HepG2 (cell line): ENCODE measurements around the gene B3GALNT2. TPM values are rescaled to one million over a fixed set of nuclear protein-coding genes. Genes with fewer than 3 reads are reported as not detected.

ENCODE experiments used
- GABPB1 ChIP-seq: IDR thresholded peaks from 2 replicates; pipeline ENCODE4 v1.6.1; 2016; ENCODE audit warnings: mild to moderate bottlenecking, missing genetic modification reagents, moderate library complexity, missing compliant biosample characterization
- GLMP ChIP-seq: sonication (generic); formaldehyde crosslinking; IDR thresholded peaks from 2 replicates; pipeline ENCODE4 v1.9.0; 2021; ENCODE audit warnings: missing genetic modification reagents, mild to moderate bottlenecking, borderline replicate concordance
- HOXA9 ChIP-seq: sonication (generic); formaldehyde crosslinking; IDR thresholded peaks from 2 replicates; pipeline ENCODE4 v1.8.1; 2022; ENCODE audit warnings: missing genetic modification reagents, mild to moderate bottlenecking, moderate library complexity, borderline replicate concordance
- MEIS1 ChIP-seq: sonication (generic); formaldehyde crosslinking; IDR thresholded peaks from 2 replicates; pipeline ENCODE4 v1.9.0; 2021; ENCODE audit warnings: mild to moderate bottlenecking, missing genetic modification reagents, moderate library complexity, borderline replicate concordance
- NFIC ChIP-seq: IDR thresholded peaks from 2 replicates; pipeline ENCODE4 v1.6.1; 2012; ENCODE audit warnings: mild to moderate bottlenecking, low read length, inconsistent platforms
- NFYC ChIP-seq: IDR thresholded peaks from 2 replicates; pipeline ENCODE4 v1.6.1; 2016; ENCODE audit warnings: missing genetic modification reagents, missing compliant biosample characterization
- SKIL ChIP-seq: sonication (generic); formaldehyde crosslinking; IDR thresholded peaks from 2 replicates; pipeline ENCODE4 v1.8.0; 2022; ENCODE audit warnings: missing genetic modification reagents, mild to moderate bottlenecking, moderate library complexity, borderline replicate concordance
- SP2 ChIP-seq: sonication (generic); formaldehyde crosslinking; IDR thresholded peaks from 2 replicates; pipeline ENCODE4 v1.5.1; 2020; ENCODE audit warnings: mild to moderate bottlenecking, missing genetic modification reagents
- TBL1XR1 ChIP-seq: fragments of 150-350 bp; IDR thresholded peaks from 2 replicates; pipeline ENCODE4 v1.6.1; 2014; ENCODE audit warnings: borderline replicate concordance, low read length; ENCODE audit not compliant: partially characterized antibody
- ZBTB1 ChIP-seq: sonication (generic); formaldehyde crosslinking; IDR thresholded peaks from 2 replicates; pipeline ENCODE4 v1.4.0; 2020; ENCODE audit warnings: missing genetic modification reagents, borderline replicate concordance
- ZC3H4 ChIP-seq: sonication (generic); formaldehyde crosslinking; IDR thresholded peaks from 2 replicates; pipeline ENCODE4 v1.4.0; 2020; ENCODE audit warnings: missing genetic modification reagents, borderline replicate concordance
- ZNF124 ChIP-seq: sonication (generic); formaldehyde crosslinking; IDR thresholded peaks from 2 replicates; pipeline ENCODE4 v1.4.0; 2020; ENCODE audit warnings: missing genetic modification reagents
- ZNF382 ChIP-seq: sonication (generic); formaldehyde crosslinking; IDR thresholded peaks from 2 replicates; pipeline ENCODE4 v1.5.0; 2020; ENCODE audit warnings: missing genetic modification reagents, mild to moderate bottlenecking, borderline replicate concordance
- ZNF451 ChIP-seq: sonication (generic); formaldehyde crosslinking; IDR thresholded peaks from 2 replicates; pipeline ENCODE4 v1.5.0; 2020; ENCODE audit warnings: mild to moderate bottlenecking, missing genetic modification reagents
- ZNF484 ChIP-seq: sonication (generic); formaldehyde crosslinking; IDR thresholded peaks from 2 replicates; pipeline ENCODE4 v1.5.1; 2020; ENCODE audit warnings: mild to moderate bottlenecking, low read depth, missing genetic modification reagents, borderline replicate concordance
- ZNF768 ChIP-seq: sonication (generic); formaldehyde crosslinking; IDR thresholded peaks from 2 replicates; pipeline ENCODE4 v1.4.0; 2020; ENCODE audit warnings: missing genetic modification reagents
- ZNF790 ChIP-seq: sonication (generic); formaldehyde crosslinking; IDR thresholded peaks from 2 replicates; pipeline ENCODE4 v1.8.0; 2022; ENCODE audit warnings: missing genetic modification reagents, mild to moderate bottlenecking, borderline replicate concordance
- ZSCAN20 ChIP-seq: sonication (generic); formaldehyde crosslinking; IDR thresholded peaks from 2 replicates; pipeline ENCODE4 v1.4.0; 2020; ENCODE audit warnings: missing genetic modification reagents, mild to moderate bottlenecking, borderline replicate concordance
- ZSCAN22 ChIP-seq: sonication (generic); formaldehyde crosslinking; IDR thresholded peaks from 2 replicates; pipeline ENCODE4 v1.4.0; 2020; ENCODE audit warnings: mild to moderate bottlenecking, missing genetic modification reagents
- ZSCAN30 ChIP-seq: sonication (generic); formaldehyde crosslinking; IDR thresholded peaks from 2 replicates; pipeline ENCODE4 v1.5.0; 2020; ENCODE audit warnings: mild to moderate bottlenecking, missing genetic modification reagents
- polyA plus RNA-seq, 8 experiments: library from polyadenylated mRNA; depleted of rRNA in 3 of 8; stranded (reverse) in 7 of 8; unstranded in 1 of 8; fragments of >200 nt; fragmentation: Illumina TruSeq in 4 of 8; extraction: Trizol in 4 of 8; gene quantifications; 2 replicates each; pipeline versions ENCODE4 v1.2.1 to v1.2.3, GENCODE V29; 2011 to 2016; ENCODE audit warnings: low read depth in 4 of 8, missing spikeins in 1 of 8, mixed read lengths in 1 of 8; ENCODE audit not compliant: insufficient read depth in 1 of 8
- total RNA-seq, 5 experiments: library from RNA; depleted of rRNA; stranded (reverse); fragments of >200 nt; fragmentation: Illumina TruSeq; extraction: Trizol; gene quantifications; 2 replicates each; pipeline ENCODE4 v1.2.3, GENCODE V29; 2016; ENCODE audit warnings: low read depth in 1 of 5
- TF ChIP-seq, protein P1 (sequence below): sonication (generic); formaldehyde crosslinking; IDR thresholded peaks from 2 replicates; pipeline ENCODE4 v1.9.0; 2021; ENCODE audit warnings: missing genetic modification reagents, mild to moderate bottlenecking, borderline replicate concordance
- TF ChIP-seq, protein P2 (sequence below): sonication (generic); formaldehyde crosslinking; IDR thresholded peaks from 2 replicates; pipeline ENCODE4 v1.4.0; 2020; ENCODE audit warnings: missing genetic modification reagents

The B3GALNT2 gene
- total and polyA plus RNA-seq, 2 of the 13 experiments (the other 11 are each of a cell fraction or from before 2014, with no cell fraction given) = 16.5 to 28.9 TPM

DNA sequence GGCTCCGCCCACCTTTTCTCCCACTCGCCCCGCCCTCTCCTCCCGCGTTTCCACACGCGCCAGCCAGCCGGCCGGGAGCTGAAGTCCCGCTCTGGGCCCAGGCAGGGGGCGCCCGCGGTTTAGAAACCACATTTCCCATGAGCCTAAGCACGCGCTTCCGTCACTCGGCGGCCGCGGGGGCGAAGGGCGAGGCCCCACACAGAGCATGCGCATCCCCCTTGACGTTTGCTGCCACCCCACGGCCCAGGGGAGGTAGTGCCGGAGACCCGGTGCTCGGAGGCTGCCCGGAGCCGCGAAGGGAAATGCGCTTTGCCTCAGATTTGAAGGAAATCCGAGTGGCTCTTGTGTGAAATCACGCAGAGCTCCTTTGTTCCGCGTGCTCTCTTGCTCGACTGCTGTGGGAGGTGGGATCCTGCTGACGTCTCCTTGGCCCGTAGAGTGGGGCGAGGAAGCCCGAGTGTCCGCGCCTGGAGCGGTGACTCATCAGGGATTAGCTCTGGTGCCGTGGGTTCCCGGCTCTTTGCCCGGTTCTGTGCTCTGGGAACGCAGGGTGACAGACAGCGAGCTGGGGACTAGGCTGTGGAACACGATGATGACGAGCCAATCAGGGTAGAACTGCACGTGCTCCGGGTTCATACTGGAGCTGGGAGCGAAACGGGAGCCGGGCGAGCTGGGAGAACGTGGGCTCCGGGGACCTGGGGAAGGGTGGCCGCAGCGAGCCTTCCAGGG lies 406 bp upstream of the B3GALNT2 start (continued):
- TF ChIP-seq GABPB1 (CRISPR knock-in tag) (peak; percentile 95), SKIL (no peak; the same call in 1 of the 2 replicates), ZSCAN22 (CRISPR knock-in tag) (no peak), GLMP (CRISPR knock-in tag) (no peak), ZNF790 (CRISPR knock-in tag) (no peak), ZNF484 (CRISPR knock-in tag) (no peak), ZNF768 (CRISPR knock-in tag) (peak; percentile 16; the same call in 1 of the 2 replicates), ZNF382 (CRISPR knock-in tag) (no peak), ZNF124 (CRISPR knock-in tag) (peak; percentile 55), ZSCAN20 (CRISPR knock-in tag) (no peak; the same call in 1 of the 2 replicates), SP2 (CRISPR knock-in tag) (peak; percentile 41; the same call in 1 of the 2 replicates), ZBTB1 (CRISPR knock-in tag) (no peak), ZNF451 (peak; percentile 18; the same call in 1 of the 2 replicates), ZC3H4 (CRISPR knock-in tag) (no peak), MEIS1 (CRISPR knock-in tag) (no peak; the same call in 1 of the 2 replicates), NFIC (no peak), TBL1XR1 (peak; percentile 49), NFYC (CRISPR knock-in tag) (peak; percentile 32), ZSCAN30 (CRISPR knock-in tag) (0 out of 2 replicates have a peak, but pooled peaks have one; percentile 74), HOXA9 (CRISPR knock-in tag) (no peak)
- TF ChIP-seq, protein P1, sequence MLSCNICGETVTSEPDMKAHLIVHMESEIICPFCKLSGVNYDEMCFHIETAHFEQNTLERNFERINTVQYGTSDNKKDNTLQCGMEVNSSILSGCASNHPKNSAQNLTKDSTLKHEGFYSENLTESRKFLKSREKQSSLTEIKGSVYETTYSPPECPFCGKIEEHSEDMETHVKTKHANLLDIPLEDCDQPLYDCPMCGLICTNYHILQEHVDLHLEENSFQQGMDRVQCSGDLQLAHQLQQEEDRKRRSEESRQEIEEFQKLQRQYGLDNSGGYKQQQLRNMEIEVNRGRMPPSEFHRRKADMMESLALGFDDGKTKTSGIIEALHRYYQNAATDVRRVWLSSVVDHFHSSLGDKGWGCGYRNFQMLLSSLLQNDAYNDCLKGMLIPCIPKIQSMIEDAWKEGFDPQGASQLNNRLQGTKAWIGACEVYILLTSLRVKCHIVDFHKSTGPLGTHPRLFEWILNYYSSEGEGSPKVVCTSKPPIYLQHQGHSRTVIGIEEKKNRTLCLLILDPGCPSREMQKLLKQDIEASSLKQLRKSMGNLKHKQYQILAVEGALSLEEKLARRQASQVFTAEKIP (CRISPR knock-in tag) = no peak
- TF ChIP-seq, protein P2, sequence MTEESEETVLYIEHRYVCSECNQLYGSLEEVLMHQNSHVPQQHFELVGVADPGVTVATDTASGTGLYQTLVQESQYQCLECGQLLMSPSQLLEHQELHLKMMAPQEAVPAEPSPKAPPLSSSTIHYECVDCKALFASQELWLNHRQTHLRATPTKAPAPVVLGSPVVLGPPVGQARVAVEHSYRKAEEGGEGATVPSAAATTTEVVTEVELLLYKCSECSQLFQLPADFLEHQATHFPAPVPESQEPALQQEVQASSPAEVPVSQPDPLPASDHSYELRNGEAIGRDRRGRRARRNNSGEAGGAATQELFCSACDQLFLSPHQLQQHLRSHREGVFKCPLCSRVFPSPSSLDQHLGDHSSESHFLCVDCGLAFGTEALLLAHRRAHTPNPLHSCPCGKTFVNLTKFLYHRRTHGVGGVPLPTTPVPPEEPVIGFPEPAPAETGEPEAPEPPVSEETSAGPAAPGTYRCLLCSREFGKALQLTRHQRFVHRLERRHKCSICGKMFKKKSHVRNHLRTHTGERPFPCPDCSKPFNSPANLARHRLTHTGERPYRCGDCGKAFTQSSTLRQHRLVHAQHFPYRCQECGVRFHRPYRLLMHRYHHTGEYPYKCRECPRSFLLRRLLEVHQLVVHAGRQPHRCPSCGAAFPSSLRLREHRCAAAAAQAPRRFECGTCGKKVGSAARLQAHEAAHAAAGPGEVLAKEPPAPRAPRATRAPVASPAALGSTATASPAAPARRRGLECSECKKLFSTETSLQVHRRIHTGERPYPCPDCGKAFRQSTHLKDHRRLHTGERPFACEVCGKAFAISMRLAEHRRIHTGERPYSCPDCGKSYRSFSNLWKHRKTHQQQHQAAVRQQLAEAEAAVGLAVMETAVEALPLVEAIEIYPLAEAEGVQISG (CRISPR knock-in tag) = peak; percentile 90
